ENCODE measurements around the gene GSX1. TPM values are rescaled to one million over a fixed set of nuclear protein-coding genes. Genes with fewer than 3 reads are reported as not detected.

The GSX1 gene
- total and polyA plus RNA-seq, 2 of the 4 experiments (the other 2 are of a cell fraction): not detected

GRCh38 chr13:27794368-27794691 lies 2.0 kb downstream of the GSX1 start:
- no peak overlapping the region for H2AK5ac ChIP-seq (ENCODE audit: low read depth, low read length)
- H2AFZ ChIP-seq (replicated peaks; ENCODE audit: low read length, poor library complexity): no peak overlapping the region
- H3K14ac ChIP-seq (replicated peaks; ENCODE audit: low read depth, low read length): no peak overlapping the region
- POLR2A ChIA-PET (ENCODE audit: unreplicated experiment): no interaction called here
- no TSS peak for BruUV-seq (replicated peaks)
- H3K9me1 ChIP-seq (ENCODE audit: insufficient read depth, low read length): no peaks in the 10 kb centered on the region
- H3K27me3 ChIP-seq (ENCODE audit: control insufficient read depth, insufficient read depth, low read length): peaks cover 86% of the 10 kb centered on the region
- no peak overlapping the region for H3K4me2 ChIP-seq (ENCODE audit: low read depth, low read length)
- H3K27ac ChIP-seq (ENCODE audit: insufficient read depth, low read length): no peak overlapping the region
- no peaks in the 10 kb centered on the region for H4K20me1 ChIP-seq (ENCODE audit: insufficient read depth, low read length)
- H4K8ac ChIP-seq (ENCODE audit: low read depth in 2 of 2, low read length in 2 of 2): no peak overlapping the region
- TF ChIP-seq CEBPB (IDR thresholded peaks at IDR 0.05; ENCODE audit: low read depth, low read length) (no peak), CHD1 (IDR thresholded peaks at IDR 0.05; ENCODE audit: low read depth, low read length) (no peak)
- no peak overlapping the region for H4K5ac ChIP-seq (ENCODE audit: low read depth, low read length)
- CTCF ChIA-PET: no interaction called here
- H3K4me3 ChIP-seq (ENCODE audit: insufficient read depth, low read depth, low read length): no peak overlapping the region
- intact Hi-C loops (cut with micrococcal nuclease) (loop anchor here (10.0 kb wide), 1 partner anchor 260 kb away; no protein-coding TSS in a partner anchor), dilution Hi-C loops (cut with HindIII; ENCODE audit: low sequenced_read_pairs, unreplicated experiment) (no loop called here), in situ Hi-C loops (cut with MboI; ENCODE audit: low sequenced_read_pairs) (no loop called here)
- no peak overlapping the region for H4K91ac ChIP-seq (ENCODE audit: insufficient read depth, low read depth, low read length)
- H2AK9ac ChIP-seq (replicated peaks; ENCODE audit: low read depth, low read length, poor library complexity): no peak overlapping the region
- no peaks in the 10 kb centered on the region; the same call in 1 of the 2 replicates for H3K4me1 ChIP-seq (ENCODE audit: control insufficient read depth, insufficient read depth, low read length)
- H2BK120ac ChIP-seq (ENCODE audit: low read depth, low read length): no peak overlapping the region
- no peak overlapping the region for H3K56ac ChIP-seq (ENCODE audit: extremely low read depth, insufficient read depth, low read length)
- H2BK20ac ChIP-seq (ENCODE audit: low read depth, low read length): no peak overlapping the region
- no peak overlapping the region for H3K23ac ChIP-seq (ENCODE audit: low read depth, low read length)
- no peaks in the 10 kb centered on the region for H3K79me1 ChIP-seq (ENCODE audit: low read depth in 1 of 2, low read length in 2 of 2)
- WGBS, 2 experiments (ENCODE audit: extremely low coverage in 2 of 2, insufficient read length in 1 of 2): 4% methylated on average over 3 of the region's 11 CpGs; no CpG with 5 or more reads in 1 of the 2 experiments
- H3K36me3 ChIP-seq (ENCODE audit: control insufficient read depth, insufficient read depth, low read length): no peaks in the 10 kb centered on the region
- no peak overlapping the region for H2BK15ac ChIP-seq (ENCODE audit: low read depth, low read length)
- peaks cover 7% of the 10 kb centered on the region for H3K9me3 ChIP-seq (ENCODE audit: control insufficient read depth, insufficient read depth, low read length)
- no peak overlapping the region for H3K9ac ChIP-seq (ENCODE audit: low read depth, low read length)
- DNase-seq: no peak
- no peak for ATAC-seq (ENCODE audit: low read depth)
- H3K4ac ChIP-seq (ENCODE audit: low read depth, low read length): no peak overlapping the region
- no peak overlapping the region for H3K18ac ChIP-seq (ENCODE audit: low read depth, low read length)
- H2BK5ac ChIP-seq (ENCODE audit: low read depth, low read length, poor library complexity, severe bottlenecking): no peak overlapping the region

All from IMR-90 (cell line).